HEK293 (cell line): ENCODE measurements around the gene HRH4.

ENCODE experiments used
- CTCF ChIA-PET: fragments of 350-600 bp; formaldehyde crosslinking; extraction: SDS; loops from one replicate; lab custom pipeline; 2021; ENCODE audit warnings: antibody characterized with exemption; lab: Yijun Ruan, JAX
- POLR2A ChIA-PET: fragments of 300-600 bp; formaldehyde crosslinking; extraction: SDS; loops from one replicate; lab custom pipeline; 2020; ENCODE audit warnings: antibody characterized with exemption, inconsistent platforms; lab: Yijun Ruan, JAX
- H3K27ac ChIP-seq: fragments of 200-500 bp; sonication (Bioruptor generic); 2 replicates; pipeline ENCODE4 v1.5.1; 2014; ENCODE audit warnings: low read depth, low read length, control low read depth, inconsistent platforms; ENCODE audit errors: extremely low read depth
- H3K36me3 ChIP-seq, 2 experiments: fragments of 200-500 bp in 1 of 2; sonication (Bioruptor generic) in 1 of 2; 1 replicate in 1 of 2; 2 replicates in 1 of 2; pipeline ENCODE4 v1.5.1; 2014 to 2017; ENCODE audit warnings: inconsistent platforms in 2 of 2, low read length in 2 of 2; ENCODE audit not compliant: control insufficient read depth in 2 of 2, insufficient read depth in 1 of 2
- H3K4me1 ChIP-seq: fragments of 200-500 bp; sonication (Bioruptor generic); 2 replicates; pipeline ENCODE4 v1.5.1; 2014; ENCODE audit warnings: mild to moderate bottlenecking, low read length, inconsistent platforms; ENCODE audit not compliant: control insufficient read depth, insufficient read depth
- H3K4me3 ChIP-seq: 2 replicates; pipeline ENCODE4 v1.5.1; 2011; ENCODE audit warnings: low read depth, mild to moderate bottlenecking, control low read depth, low read length, moderate library complexity
- H3K9me3 ChIP-seq: fragments of 200-500 bp; sonication (Bioruptor generic); 2 replicates; pipeline ENCODE4 v1.5.1; 2014; ENCODE audit warnings: low read depth, low read length, inconsistent platforms; ENCODE audit not compliant: control insufficient read depth, insufficient read depth
- BCL11B ChIP-seq: fragments of 450-650 bp; formaldehyde crosslinking; IDR thresholded peaks from 2 replicates; pipeline ENCODE4 v1.5.1; 2016; ENCODE audit warnings: low read depth, missing biosample characterization, missing genetic modification characterization
- HOXD13 ChIP-seq: sonication (generic); formaldehyde crosslinking; IDR thresholded peaks from 2 replicates; pipeline ENCODE4 v1.8.0; 2022; ENCODE audit warnings: missing genetic modification reagents, borderline replicate concordance
- KLF16 ChIP-seq: fragments of 450-650 bp; formaldehyde crosslinking; IDR thresholded peaks from 2 replicates; pipeline ENCODE4 v1.5.1; 2017; ENCODE audit warnings: missing biosample characterization, missing genetic modification characterization
- KLF9 ChIP-seq: fragments of 450-650 bp; formaldehyde crosslinking; IDR thresholded peaks from 2 replicates; pipeline ENCODE4 v1.5.1; 2016; ENCODE audit warnings: missing biosample characterization, missing genetic modification characterization, low read depth
- SETDB1 ChIP-seq: IDR thresholded peaks from one replicate; pipeline ENCODE4 v1.6.1; 2017; ENCODE audit warnings: mild to moderate bottlenecking, low read length, moderate library complexity, mixed read lengths; ENCODE audit not compliant: insufficient read length
- ZBTB1 ChIP-seq: fragments of 450-650 bp; formaldehyde crosslinking; IDR thresholded peaks from 2 replicates; pipeline ENCODE4 v1.5.1; 2016; ENCODE audit warnings: missing biosample characterization, missing genetic modification characterization
- ZBTB20 ChIP-seq: fragments of 450-650 bp; formaldehyde crosslinking; IDR thresholded peaks from 2 replicates; pipeline ENCODE4 v1.5.1; 2016; ENCODE audit warnings: missing biosample characterization, missing genetic modification characterization
- ZNF140 ChIP-seq: fragments of 450-650 bp; formaldehyde crosslinking; IDR thresholded peaks from 2 replicates; pipeline ENCODE4 v1.5.1; 2016; ENCODE audit warnings: missing biosample characterization, missing genetic modification characterization
- ZNF169 ChIP-seq: fragments of 450-650 bp; formaldehyde crosslinking; IDR thresholded peaks from 2 replicates; pipeline ENCODE4 v1.5.1; 2016; ENCODE audit warnings: missing biosample characterization, missing genetic modification characterization
- ZNF37A ChIP-seq: fragments of 450-650 bp; IDR thresholded peaks from 2 replicates; pipeline ENCODE4 v1.5.1; 2018; ENCODE audit warnings: missing biosample characterization, missing genetic modification characterization
- ZNF394 ChIP-seq: fragments of 450-650 bp; formaldehyde crosslinking; IDR thresholded peaks from 2 replicates; pipeline ENCODE4 v1.5.1; 2016; ENCODE audit warnings: missing biosample characterization, missing genetic modification characterization, mild to moderate bottlenecking, moderate library complexity, borderline replicate concordance
- ZNF433 ChIP-seq: fragments of 450-650 bp; formaldehyde crosslinking; IDR thresholded peaks from 2 replicates; pipeline ENCODE4 v1.5.1; 2016; ENCODE audit warnings: missing biosample characterization, missing genetic modification characterization, low read depth
- ZNF530 ChIP-seq: fragments of 450-650 bp; formaldehyde crosslinking; IDR thresholded peaks from 2 replicates; pipeline ENCODE4 v1.5.1; 2016; ENCODE audit warnings: low read depth, missing biosample characterization, missing genetic modification characterization
- ZNF548 ChIP-seq: fragments of 450-650 bp; formaldehyde crosslinking; IDR thresholded peaks from 2 replicates; pipeline ENCODE4 v1.5.1; 2016; ENCODE audit warnings: missing biosample characterization, missing genetic modification characterization
- ZNF560 ChIP-seq: fragments of 450-650 bp; formaldehyde crosslinking; IDR thresholded peaks from 2 replicates; pipeline ENCODE4 v1.5.1; 2017; ENCODE audit warnings: missing biosample characterization, missing genetic modification characterization, borderline replicate concordance
- ZNF600 ChIP-seq: fragments of 450-650 bp; formaldehyde crosslinking; IDR thresholded peaks from 2 replicates; pipeline ENCODE4 v1.5.1; 2016; ENCODE audit warnings: missing biosample characterization, missing genetic modification characterization
- ZNF664 ChIP-seq: fragments of 450-650 bp; formaldehyde crosslinking; IDR thresholded peaks from 2 replicates; pipeline ENCODE4 v1.5.1; 2016; ENCODE audit warnings: missing biosample characterization, missing genetic modification characterization
- TF ChIP-seq, protein P1 (sequence below): fragments of 450-650 bp; formaldehyde crosslinking; IDR thresholded peaks from 2 replicates; pipeline ENCODE4 v1.5.1; 2016; ENCODE audit warnings: missing biosample characterization, missing genetic modification characterization
- TF ChIP-seq, protein P2 (sequence below): fragments of 450-650 bp; formaldehyde crosslinking; IDR thresholded peaks from 2 replicates; pipeline ENCODE4 v1.5.1; 2017; ENCODE audit warnings: missing biosample characterization, missing genetic modification characterization
- TF ChIP-seq, protein P3 (sequence below): fragments of 450-650 bp; formaldehyde crosslinking; IDR thresholded peaks from 2 replicates; pipeline ENCODE4 v1.5.1; 2016; ENCODE audit warnings: missing biosample characterization, missing genetic modification characterization

Gene HRH4

DNA sequence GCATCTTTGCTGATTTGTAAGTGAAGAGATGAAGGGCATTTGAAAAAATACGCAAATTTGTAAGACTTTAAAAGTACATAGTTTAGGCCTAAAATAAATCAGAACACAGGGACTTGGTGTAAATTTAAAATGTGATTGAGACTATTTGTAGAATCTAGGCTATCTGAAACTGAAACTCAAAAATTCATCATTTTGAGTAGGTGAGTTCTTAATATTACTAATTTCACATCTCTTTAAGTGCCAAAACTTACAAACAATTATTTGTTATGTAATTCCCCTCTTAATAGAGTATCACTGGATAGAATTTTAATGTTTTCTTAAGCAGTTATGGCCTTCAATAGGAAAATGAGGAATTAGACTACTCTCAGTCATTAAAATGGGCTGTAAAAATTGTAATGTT lies 14.0 kb upstream of the HRH4 start (continued):
- TF ChIP-seq, protein P1, sequence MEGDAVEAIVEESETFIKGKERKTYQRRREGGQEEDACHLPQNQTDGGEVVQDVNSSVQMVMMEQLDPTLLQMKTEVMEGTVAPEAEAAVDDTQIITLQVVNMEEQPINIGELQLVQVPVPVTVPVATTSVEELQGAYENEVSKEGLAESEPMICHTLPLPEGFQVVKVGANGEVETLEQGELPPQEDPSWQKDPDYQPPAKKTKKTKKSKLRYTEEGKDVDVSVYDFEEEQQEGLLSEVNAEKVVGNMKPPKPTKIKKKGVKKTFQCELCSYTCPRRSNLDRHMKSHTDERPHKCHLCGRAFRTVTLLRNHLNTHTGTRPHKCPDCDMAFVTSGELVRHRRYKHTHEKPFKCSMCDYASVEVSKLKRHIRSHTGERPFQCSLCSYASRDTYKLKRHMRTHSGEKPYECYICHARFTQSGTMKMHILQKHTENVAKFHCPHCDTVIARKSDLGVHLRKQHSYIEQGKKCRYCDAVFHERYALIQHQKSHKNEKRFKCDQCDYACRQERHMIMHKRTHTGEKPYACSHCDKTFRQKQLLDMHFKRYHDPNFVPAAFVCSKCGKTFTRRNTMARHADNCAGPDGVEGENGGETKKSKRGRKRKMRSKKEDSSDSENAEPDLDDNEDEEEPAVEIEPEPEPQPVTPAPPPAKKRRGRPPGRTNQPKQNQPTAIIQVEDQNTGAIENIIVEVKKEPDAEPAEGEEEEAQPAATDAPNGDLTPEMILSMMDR: no peak
- TF ChIP-seq ZNF548 (tag by site-specific recombination) (no peak), ZBTB20 (no peak), BCL11B (no peak)

DNA sequence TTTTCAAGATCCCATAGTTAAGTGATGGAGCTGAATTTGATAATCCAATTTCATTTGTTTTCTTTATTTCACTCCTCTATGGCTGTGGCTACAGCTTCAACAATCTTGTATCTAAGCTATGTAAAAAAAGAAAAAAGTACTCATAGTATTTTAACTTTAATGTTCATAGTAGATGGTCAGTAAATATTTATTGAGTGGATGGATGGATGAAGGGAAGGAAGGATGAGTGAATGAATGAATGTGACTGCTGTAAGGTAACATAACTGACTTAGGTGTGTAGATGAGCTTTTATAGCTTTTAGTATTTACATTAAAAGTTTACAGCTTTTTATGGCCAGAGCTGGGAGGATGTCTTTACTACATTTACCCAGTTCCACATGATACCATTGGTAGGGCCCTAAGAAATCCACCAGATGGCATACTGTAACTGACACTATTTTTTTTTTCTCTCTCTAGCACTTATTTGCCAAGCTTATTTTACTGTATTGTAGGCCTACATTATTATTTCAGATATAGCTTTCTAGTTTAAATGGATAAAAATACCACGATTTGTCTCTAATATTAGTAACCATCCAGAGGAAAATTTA lies 13.4 kb upstream of the HRH4 start:
- Histone ChIP-seq H3K4me1 (no peaks in the 10 kb centered on the region), H3K4me3 (no peak overlapping the region), H3K36me3 (peaks cover 48 to 88% of the 10 kb centered on the region in 2 experiments), H3K9me3 (no peaks in the 10 kb centered on the region), H3K27ac (no peak overlapping the region)
- ChIA-PET POLR2A (no interaction called here), CTCF (interaction anchor here (0.5 to 1.9 kb wide), 7 partner anchors 11 to 266 kb away, joined by 3 to 9 read pairs (median 5); partner anchors contain the start of gene HRH4)
- TF ChIP-seq, protein P1: peak; percentile 25; the same call in 1 of the 2 replicates
- TF ChIP-seq ZNF560 (tag by site-specific recombination) (no peak), ZNF140 (tag by site-specific recombination) (no peak), ZNF664 (tag by site-specific recombination) (peak; percentile 91)

DNA sequence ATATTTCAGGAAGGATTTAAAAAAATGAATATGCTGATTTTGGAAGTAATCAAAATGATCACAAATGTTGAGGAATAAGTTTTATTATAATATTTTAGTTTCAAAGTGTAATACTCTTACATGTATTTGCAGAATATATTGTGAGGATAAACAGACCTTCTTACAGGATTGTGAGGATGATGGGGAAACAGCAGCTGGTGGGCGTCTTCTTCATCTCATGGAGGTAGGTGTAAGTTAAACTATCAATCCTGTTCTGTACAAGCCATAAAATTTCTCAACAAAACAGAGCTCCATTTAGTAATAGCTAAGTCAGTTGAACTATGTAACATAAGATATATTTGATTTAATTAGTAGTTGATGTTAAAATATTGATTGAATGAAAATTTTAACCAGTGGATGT lies 12.5 kb upstream of the HRH4 start:
- no peak for TF ChIP-seq ZNF37A
- TF ChIP-seq ZBTB1 (tag by site-specific recombination): no peak
- TF ChIP-seq HOXD13 (CRISPR knock-in tag): no peak
- TF ChIP-seq ZNF600: no peak
- no peak for TF ChIP-seq ZNF169
- TF ChIP-seq, protein P2, sequence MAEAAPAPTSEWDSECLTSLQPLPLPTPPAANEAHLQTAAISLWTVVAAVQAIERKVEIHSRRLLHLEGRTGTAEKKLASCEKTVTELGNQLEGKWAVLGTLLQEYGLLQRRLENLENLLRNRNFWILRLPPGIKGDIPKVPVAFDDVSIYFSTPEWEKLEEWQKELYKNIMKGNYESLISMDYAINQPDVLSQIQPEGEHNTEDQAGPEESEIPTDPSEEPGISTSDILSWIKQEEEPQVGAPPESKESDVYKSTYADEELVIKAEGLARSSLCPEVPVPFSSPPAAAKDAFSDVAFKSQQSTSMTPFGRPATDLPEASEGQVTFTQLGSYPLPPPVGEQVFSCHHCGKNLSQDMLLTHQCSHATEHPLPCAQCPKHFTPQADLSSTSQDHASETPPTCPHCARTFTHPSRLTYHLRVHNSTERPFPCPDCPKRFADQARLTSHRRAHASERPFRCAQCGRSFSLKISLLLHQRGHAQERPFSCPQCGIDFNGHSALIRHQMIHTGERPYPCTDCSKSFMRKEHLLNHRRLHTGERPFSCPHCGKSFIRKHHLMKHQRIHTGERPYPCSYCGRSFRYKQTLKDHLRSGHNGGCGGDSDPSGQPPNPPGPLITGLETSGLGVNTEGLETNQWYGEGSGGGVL (tag by site-specific recombination): no peak
- no peak for TF ChIP-seq KLF16
- TF ChIP-seq ZNF530 (tag by site-specific recombination): no peak
- no peak for TF ChIP-seq ZNF433
- TF ChIP-seq ZNF394 (tag by site-specific recombination): no peak
- TF ChIP-seq, protein P3, sequence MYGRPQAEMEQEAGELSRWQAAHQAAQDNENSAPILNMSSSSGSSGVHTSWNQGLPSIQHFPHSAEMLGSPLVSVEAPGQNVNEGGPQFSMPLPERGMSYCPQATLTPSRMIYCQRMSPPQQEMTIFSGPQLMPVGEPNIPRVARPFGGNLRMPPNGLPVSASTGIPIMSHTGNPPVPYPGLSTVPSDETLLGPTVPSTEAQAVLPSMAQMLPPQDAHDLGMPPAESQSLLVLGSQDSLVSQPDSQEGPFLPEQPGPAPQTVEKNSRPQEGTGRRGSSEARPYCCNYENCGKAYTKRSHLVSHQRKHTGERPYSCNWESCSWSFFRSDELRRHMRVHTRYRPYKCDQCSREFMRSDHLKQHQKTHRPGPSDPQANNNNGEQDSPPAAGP: no peak
- TF ChIP-seq SETDB1: no peak
- TF ChIP-seq KLF9 (tag by site-specific recombination): no peak
- ChIA-PET CTCF (interaction anchor here (1.1 to 1.9 kb wide), 3 partner anchors 12 to 35 kb away, joined by 3 to 9 read pairs (median 6); partner anchors contain the start of gene HRH4), POLR2A (no interaction called here)
- Histone ChIP-seq H3K4me3 (no peak overlapping the region), H3K9me3 (no peaks in the 10 kb centered on the region), H3K4me1 (no peaks in the 10 kb centered on the region), H3K27ac (no peak overlapping the region), H3K36me3 (peaks cover 47 to 87% of the 10 kb centered on the region in 2 experiments)
